SKM-1 (cell line): Measurements from ENCODE around the gene FHL5.
"Not testable (repeated sequence)": the region's sequence is repeated elsewhere in the genome, so short reads cannot be mapped to it uniquely, and the experiment has no call there.

Experiments
- DNase-seq: peaks from one replicate; lab custom pipeline; 2025; ENCODE audit not compliant: unreplicated experiment; lab: John Stamatoyannopoulos, UW

Gene FHL5

DNA sequence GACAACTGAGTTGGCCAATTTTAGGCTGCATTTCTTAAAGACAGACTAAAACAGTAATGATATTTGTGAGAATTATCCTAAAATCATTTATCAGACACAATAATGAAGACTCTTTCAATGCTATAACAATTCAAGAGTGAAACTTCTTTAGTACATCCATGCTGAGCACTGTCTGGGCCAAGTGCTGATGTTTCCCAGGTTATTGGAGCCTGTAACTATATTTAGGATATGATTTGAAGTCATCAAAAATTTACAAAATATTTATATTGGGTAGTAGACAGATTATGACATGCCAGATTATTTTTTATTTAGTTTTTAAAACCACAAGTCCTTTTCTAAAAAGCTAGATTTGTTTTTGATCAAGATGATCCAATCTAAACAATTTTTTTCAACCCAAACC lies 45.1 kb downstream of the FHL5 start:
- no peak for DNase-seq

DNA sequence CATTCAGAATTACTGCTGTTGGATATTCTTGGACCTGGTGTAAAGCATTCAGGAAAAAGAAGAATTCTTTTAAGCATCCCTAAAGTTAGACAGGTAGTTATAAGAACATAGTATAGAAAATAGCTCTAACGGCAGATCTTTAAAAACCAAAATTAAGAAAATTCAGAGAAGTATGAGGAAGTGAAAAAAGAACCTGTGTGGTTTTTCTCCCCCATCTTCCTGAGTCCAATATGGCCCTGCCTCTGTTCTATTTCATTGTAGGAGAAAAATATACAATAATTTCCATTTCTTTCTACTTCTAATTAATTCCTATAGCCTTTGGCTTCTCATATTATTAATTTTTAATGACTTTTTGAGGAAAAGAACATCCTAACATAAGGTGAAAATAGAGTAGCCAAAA lies 47.1 kb downstream of the FHL5 start:
- no peak for DNase-seq

DNA sequence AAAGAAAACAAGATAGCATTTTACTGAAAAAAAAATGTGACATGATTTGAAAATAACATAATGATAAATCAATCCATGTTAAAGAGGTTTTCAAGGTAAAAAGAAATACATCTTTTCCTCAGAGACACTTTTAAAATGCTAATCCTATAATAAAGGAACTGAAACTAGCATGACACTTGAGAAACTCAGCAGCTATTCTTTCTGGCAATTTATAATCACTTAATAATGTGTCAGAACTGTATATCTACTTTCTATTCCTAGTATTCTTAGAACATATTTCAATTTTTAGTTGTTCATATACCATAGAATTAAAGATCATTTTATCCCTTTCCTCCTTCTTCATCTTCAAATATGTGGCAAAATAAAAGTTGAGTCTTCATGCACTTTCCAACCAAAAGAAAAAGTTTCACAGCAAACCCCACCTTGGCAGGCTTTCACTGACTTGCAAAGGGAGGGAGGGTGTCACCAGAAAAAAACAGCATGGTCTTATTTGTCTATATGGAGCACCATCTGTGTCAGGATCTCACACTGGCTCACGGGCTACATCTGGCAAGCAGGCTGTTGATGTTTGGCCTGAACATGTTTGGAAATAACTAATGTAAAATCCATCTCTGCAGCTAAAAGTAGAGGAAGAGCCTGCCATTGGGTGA lies 48.5 kb downstream of the FHL5 start:
- DNase-seq, result no peak

DNA sequence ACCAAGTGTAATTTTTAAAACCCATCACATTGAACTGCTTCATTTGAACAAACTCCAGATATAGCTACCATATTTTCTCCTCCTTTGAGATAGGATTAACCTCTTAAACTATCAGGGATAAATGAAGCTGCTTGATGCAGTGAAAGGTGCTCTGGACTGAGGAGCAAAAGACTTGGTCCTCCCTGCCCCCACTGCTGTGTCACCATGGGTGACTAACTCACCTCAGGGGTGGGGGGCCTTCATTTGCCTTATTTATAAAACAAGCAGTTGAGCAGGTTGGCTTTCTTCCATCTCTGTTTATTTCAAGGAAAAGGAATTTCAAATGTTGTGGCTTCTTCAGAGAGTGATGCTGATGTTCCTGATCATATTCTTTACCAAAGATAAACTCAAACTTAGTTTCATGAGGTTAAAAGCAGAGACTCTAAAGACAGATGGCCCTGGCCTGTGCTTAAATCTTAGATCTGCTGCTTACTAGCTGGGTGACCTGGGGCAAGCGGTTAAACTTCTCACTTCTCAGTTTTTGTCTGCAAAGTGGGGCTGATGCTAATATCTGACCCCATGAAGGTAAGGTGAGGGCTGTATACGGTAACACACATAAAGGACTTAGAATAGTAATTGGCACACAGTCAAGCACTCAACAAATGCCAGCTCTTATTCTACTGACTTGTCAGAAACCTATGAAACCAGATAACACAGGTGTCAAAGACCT lies 50.5 kb downstream of the FHL5 start:
- DNase-seq, result no peak

DNA sequence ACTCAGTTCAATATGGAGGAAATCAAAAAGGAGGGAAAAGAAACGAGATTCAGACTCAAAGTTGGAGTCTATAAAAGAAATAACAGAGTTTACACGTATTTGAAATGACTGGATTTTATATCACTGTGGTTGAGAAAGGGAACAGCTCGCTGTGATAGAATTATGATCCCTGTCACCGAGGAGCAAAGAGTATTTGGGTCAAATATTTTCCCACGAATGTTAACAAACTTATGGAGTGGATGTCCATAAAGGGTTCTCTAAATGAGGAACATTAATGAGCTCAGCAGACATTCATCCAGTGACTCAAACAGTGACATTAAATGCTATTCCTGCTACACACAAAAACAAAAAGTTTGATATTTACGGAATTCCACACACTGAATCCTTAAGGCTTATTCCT lies 57.9 kb downstream of the FHL5 start:
- DNase-seq, result no peak

DNA sequence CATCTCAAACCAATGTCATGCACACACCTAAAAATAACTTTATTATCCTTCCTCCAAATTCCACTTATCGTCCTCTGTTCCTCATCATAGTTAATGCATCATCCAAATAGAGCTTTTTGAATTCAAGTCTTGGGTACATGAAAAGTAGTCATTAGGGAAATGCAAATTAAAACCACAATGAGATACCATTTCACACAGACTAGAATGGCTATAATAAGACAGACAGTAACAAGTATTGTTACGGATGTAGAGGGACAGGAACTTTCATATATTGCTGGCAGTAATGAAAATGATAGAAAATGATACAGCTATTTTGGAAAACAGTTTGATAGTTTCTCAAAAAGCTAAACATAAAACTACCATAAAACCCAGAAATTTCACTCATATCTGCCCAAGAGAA lies 59.1 kb downstream of the FHL5 start:
- no peak for DNase-seq

DNA sequence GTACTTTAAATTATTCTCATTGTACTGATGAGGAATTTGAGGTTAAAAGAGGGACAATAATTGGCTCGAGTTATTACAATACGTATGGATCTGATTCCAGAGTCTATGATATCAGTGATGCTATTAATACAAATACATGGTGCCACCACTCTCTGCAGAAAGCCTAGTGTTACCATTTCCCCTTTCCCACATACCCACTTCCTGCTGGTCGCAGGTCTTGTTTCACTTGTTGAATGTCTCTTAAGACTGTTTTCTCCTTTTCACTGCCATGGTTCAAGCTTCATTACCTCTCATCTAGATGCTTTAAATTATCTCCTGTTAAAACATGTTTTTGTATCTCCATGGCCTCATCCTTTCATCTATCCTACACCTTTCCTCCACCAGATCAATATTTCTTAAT lies 62.0 kb downstream of the FHL5 start:
- no peak for DNase-seq

DNA sequence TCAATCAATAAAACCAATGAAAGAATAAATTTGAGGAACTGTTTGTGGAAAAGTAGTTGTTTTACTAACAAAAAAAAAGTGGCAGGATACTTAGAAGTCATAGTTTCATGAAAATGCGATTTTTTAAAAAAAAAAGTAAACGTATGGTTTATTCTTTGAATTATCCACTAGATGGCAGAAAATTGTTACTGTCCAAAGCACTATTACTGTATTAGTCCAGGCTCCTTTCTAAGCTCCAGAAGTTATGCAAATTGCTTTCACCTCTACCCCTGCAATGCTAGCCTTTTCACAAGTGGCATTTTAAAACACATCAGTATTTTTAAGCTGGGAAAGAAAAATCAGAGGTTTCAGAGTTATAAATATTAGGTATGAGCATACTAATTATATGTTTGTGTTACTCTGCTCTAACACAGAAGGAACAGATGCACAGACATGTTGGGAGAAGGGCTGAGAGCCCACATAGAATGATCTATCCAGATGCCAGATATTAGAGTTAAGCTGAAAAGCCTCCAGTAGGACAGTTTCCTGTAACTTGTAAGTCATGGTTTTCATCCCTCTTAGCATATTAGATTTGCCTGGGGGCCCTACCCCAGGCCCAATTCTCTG lies 63.9 kb downstream of the FHL5 start:
- DNase-seq, result peak; percentile 40

DNA sequence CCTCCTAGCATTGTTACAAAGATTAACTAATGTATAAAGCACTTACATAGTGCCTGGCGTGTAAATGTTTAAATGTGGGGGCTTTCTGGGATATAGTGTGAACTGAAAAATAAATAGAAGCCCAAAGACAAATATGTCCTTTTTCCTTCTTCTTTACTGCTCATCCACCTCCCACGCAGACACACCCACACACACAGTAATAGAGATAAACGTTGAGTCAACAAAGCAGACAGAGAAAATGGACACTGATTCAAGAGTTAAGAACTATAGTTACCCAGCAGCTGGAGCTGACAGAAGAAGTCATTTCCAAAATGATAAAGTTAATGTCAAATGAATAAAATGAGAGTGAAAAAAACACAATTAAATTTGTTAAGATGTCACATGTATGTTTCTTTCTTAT lies 68.3 kb downstream of the FHL5 start:
- DNase-seq, result no peak

DNA sequence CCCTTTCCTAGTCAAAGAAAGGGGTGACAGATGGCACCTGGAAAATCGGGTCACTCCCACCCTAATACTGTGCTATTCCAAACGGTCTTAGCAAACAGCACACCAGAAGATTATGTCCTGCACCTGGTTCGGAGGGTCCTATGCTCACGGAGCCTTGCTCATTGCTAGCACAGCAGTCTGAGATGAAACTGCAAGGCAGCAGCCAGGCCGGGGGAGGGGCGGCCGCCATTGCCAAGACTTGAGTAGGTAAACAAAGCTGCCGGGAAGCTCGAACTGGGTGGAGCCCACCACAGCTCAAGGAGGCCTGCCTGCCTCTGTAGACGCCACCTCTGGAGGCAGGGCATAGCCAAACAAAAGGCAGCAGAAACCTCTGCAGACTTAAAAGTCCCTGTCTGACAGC lies 75.1 kb downstream of the FHL5 start:
- not testable (repeated sequence) for DNase-seq

DNA sequence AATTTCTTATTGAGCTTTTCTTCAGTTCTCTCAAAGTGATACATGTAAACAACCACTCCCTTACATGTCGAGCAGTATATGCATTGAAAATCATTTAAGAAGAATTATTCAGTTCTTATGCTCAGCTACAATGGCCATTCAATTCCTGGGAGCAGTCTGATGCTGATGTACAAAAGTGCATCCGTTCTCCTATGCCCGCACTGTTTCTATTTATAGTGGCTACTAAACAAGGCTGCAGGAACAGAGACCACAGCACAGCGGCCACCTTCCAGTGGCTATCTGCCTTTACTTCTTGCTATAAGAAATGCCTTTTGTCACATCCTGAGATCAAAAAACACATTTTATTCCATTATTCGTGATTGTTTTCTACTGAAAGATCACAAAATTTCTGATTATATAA lies 82.2 kb downstream of the FHL5 start:
- no peak for DNase-seq

DNA sequence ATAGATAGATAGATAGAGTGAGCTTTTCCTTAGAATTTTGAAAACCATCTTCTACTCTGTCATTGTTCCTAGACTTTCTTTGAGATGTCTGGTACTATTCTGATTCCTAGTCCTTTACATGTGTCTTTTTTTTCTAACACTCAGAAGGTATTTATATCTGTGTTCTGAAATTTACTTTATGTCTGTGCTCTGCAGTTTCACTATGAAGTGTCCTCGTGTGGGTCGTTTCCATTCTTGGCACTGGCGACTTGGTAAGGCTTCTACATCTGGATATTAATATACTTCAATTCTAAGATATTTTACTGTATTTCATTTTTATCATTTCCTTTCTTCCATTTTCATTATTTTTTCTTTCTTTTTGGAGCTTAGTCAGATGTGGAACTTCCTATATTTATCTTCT lies 87.0 kb downstream of the FHL5 start:
- no peak for DNase-seq

DNA sequence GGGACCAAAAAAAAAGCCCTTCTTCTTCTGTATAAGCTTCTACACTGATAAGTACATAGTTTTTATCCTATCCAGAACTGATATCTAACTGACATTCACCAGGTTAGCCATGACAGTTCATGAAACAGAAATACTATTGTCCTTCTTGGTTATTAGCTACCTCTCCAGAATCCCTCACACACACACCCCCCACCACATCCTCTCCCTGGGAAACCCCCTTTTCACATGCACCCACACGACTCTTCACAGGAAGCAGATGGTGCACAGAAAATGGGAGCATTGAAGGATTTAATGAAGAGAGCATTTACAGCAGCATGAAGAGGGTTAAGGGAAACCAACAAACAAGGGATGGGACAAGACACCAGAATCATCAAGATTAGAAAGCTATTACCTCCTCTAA lies 88.9 kb downstream of the FHL5 start:
- DNase-seq, result no peak

DNA sequence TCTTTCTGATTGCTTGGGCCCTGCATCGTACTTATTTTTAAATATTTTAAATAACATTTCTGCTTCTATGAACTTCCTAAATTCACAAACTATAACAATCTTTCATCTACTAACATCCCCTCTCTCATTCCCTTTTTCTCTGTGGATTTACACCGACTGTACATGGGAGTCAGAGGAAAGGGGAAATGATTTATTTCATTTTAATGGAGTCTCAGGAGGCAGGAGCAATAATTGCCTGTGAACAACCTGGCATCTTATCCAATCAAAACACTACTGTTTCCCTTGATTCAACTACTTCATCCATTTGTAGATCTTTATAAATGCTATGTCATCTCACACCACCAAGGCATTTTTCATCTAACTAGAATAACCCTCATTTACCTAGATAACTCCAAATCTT lies 89.6 kb downstream of the FHL5 start:
- no peak for DNase-seq

DNA sequence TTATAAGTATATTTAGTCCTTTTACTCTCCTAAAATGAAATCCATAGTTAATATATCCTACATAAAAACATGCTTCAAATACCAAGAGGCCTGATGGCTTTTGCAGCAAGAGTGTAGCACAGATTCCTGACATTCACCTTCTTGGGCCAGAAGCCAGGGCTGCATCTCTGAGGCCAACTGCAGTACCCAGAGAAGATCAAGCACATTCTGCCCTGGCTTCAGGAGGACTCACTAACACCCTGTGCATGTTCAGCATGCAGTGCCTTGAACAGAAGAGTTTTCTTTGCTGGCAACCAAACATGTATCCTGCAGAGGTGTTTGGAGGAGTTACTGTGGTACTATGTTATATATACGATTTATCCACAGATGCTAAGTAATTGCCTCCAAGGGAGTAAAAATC lies 90.3 kb downstream of the FHL5 start:
- no peak for DNase-seq

DNA sequence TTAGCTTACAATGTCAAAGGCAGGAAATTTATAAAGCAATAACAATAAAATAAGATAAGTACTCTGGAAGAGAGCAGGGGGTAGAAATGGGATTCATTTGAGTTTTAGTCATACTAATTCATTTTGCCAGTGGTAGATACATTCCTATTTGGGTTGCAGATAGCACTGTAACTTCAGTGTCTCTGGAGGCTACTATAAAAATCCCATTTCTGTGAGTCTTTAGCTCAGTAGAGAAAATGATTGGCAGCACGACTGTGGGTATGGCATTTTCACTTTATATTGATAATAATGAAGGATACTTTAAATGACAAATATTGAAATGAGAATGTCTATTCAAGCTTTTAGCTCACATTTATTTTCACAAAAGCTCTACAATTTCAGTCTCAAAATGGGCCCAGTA lies 93.6 kb downstream of the FHL5 start:
- no peak for DNase-seq

DNA sequence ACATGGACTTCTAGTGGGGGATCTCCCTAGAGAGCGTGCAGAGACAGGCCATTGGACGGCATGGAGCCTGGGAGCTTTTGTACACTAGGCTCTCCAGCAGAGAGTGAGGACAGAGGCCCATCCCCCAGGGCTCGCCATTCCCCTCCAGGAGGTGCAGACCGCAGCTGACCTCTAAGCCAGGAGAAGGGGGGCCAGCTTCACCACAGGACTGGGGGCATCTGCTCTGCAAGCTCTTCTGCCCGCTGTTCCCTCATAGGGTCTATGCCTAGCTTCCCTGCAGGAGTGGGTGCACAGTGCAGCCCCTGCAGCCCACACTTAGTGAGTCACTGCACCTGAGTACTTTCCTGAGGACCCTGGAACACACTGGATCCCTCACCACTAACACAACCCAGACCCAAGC lies 94.4 kb downstream of the FHL5 start:
- DNase-seq, result no peak

DNA sequence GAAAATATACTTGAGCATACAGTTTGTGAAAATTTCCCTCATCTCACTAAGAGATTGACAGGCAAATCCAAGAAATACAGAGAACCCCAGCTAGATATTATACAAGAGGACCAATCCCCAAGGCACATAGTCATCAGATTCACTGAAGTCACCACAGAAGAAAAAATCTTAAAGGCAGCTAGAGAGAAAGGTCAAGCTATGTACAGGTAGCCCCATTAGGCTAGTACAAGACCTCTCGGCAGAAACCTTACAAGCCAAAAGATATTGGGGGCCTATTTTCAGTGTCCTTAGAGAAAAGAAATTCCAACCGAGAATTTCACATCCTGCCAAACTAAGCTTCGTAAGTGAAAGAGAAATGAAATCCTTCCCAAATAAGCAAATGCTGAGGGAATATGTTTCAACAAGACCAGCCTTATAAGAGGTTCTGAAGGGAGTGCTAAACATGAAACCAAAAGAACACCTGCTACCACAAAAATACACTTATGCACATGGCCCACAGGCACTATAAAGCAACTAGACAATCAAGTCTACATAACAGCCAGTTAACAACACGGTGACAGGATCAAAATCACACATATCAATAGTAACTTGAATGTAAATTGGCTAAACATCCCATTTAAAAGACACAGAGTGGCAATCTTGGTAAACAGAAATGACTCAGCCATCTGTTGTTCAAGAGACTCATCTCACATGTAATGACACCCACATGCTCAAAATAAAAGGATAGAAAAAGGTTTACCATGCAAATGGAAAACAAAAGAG lies 96.3 kb downstream of the FHL5 start:
- no peak for DNase-seq
